A549 treated with CORT108297 at 1 μM for 4 hours (cell line): Measurements from ENCODE around the gene TRIM44. TPM values are rescaled to one million over a fixed set of nuclear protein-coding genes. Genes with fewer than 3 reads are reported as not detected.

Experiments used
- total RNA-seq: library from RNA; stranded (reverse); fragments of 200-300 nt; extraction: Qiagen RNA extraction; gene quantifications from 5 replicates; pipeline ENCODE4 v1.2.3, GENCODE V29; 2022

TRIM44 gene, protein sequence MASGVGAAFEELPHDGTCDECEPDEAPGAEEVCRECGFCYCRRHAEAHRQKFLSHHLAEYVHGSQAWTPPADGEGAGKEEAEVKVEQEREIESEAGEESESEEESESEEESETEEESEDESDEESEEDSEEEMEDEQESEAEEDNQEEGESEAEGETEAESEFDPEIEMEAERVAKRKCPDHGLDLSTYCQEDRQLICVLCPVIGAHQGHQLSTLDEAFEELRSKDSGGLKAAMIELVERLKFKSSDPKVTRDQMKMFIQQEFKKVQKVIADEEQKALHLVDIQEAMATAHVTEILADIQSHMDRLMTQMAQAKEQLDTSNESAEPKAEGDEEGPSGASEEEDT
- total RNA-seq = 18.1 to 28.3 TPM (median 25.4 TPM) in 5 replicates

DNA sequence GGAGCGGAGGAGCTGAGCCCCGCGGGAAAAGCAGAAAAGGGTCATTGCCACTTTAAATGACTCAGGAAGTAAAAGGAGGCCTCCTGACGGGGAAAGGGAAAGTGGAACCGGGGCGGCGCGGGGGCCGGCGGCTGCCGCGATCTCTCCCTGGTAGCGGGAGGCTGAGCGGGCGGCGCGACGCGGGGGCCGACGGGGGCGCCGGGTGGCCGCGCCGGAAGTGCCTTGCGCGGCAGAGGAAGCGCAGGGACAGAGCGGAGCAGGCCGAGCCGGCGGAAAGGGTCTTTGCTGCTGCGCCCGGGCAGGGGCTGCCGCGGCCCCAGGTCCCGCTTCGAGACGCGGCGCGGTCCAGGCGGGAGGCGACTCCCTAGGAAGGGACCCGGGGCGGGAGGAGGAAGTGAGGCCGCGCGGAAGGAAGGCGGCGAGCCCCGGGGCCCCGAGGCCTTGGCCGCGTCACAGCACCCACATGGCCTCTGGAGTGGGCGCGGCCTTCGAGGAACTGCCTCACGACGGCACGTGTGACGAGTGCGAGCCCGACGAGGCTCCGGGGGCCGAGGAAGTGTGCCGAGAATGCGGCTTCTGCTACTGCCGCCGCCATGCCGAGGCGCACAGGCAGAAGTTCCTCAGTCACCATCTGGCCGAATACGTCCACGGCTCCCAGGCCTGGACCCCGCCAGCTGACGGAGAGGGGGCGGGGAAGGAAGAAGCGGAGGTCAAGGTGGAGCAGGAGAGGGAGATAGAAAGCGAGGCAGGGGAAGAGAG, at the start of gene TRIM44:
TSS of gene TRIM44 (plus strand) at position 127 of the 759 bp plus-strand sequence. CDS start at position 464, 337 bp downstream.

GRCh38 chr11:35617687-35618496, 44.7 kb upstream of the TRIM44 start, which contains the start of gene FJX1:
Gene FJX1, plus strand, starts transcription at chr11:35618460. Its CDS starts 177 bp downstream, at chr11:35618637.

Other genes with a start within 250 kb of the TRIM44 start
- 0.02 to 0.07 TPM (median 0.05 TPM) in 4 of 5 replicates, not detected in the other for gene SLC1A2, start 243.2 kb upstream of the TRIM44 start, total RNA-seq
- 0.08 TPM in 1 of 5 replicates, not detected in the others for gene PAMR1, start 137.2 kb upstream of the TRIM44 start, total RNA-seq
- gene FJX1, start 44.3 kb upstream of the TRIM44 start, total RNA-seq = 30.2 to 43.8 TPM (median 40.0 TPM) in 5 replicates